ENCODE data around the gene LRRFIP1. TPM values are rescaled to one million over a fixed set of nuclear protein-coding genes. Genes with fewer than 3 reads are reported as not detected.

LRRFIP1 gene
- polyA plus RNA-seq, 2 of the 4 experiments (the other 2 are of a cell fraction): 75.6 to 93.0 TPM

DNA sequence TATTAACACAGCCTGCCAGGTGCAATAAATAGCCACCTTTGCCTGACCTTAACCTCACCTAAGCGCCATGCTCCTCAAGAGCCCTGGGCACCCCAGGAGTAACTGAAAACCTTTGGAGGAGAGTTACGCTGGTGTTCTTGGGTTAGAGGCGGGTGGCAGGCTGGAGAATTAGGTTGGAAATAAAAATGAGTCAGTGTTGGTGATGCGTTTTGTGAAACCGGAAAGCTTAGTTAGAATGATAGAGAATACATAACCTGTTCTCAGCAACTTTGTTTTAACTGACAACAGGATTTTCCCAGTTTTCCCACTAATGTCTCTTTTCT, 17.0 kb downstream of the LRRFIP1 start:
- TF ChIP-seq CEBPB (IDR thresholded peaks at IDR 0.05) (no peak), HDAC2 (IDR thresholded peaks at IDR 0.05) (no peak), NFE2L2 (conservative IDR thresholded peaks at IDR 0.05; ENCODE audit: low read length) (no peak), MYC (IDR thresholded peaks at IDR 0.05; ENCODE audit: borderline replicate concordance, low read length) (no peak), KDM5A (IDR thresholded peaks at IDR 0.05) (no peak), CBX2 (IDR thresholded peaks at IDR 0.05; ENCODE audit: borderline replicate concordance, low read depth) (no peak), PHF8 (IDR thresholded peaks at IDR 0.05; ENCODE audit: borderline replicate concordance, low read depth) (no peak), EHMT2 (IDR thresholded peaks at IDR 0.05; ENCODE audit: low read depth) (no peak), CHD4 (IDR thresholded peaks at IDR 0.05; ENCODE audit: borderline replicate concordance) (no peak), FOXS1 (CRISPR knock-in tag; IDR thresholded peaks at IDR 0.05) (no peak), TFCP2L1 (CRISPR knock-in tag; IDR thresholded peaks at IDR 0.05) (no peak), EHF (CRISPR knock-in tag; IDR thresholded peaks at IDR 0.05) (no peak), BHLHE40 (IDR thresholded peaks at IDR 0.05; ENCODE audit: low read depth, low read length) (no peak), POLR2AphosphoS2 (conservative IDR thresholded peaks at IDR 0.05; ENCODE audit: low read length) (no peak), ZC3H11A (IDR thresholded peaks at IDR 0.05) (no peak), NR3C1 (IDR thresholded peaks at IDR 0.05) (no peak), SREBF2 (IDR thresholded peaks at IDR 0.05) (no peak), MAFK (IDR thresholded peaks at IDR 0.05; ENCODE audit: partially characterized antibody) (no peak)
- TF ChIP-seq, protein P1, sequence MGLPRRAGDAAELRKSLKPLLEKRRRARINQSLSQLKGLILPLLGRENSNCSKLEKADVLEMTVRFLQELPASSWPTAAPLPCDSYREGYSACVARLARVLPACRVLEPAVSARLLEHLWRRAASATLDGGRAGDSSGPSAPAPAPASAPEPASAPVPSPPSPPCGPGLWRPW (IDR thresholded peaks at IDR 0.05): no peak
- TF ChIP-seq, protein P2, sequence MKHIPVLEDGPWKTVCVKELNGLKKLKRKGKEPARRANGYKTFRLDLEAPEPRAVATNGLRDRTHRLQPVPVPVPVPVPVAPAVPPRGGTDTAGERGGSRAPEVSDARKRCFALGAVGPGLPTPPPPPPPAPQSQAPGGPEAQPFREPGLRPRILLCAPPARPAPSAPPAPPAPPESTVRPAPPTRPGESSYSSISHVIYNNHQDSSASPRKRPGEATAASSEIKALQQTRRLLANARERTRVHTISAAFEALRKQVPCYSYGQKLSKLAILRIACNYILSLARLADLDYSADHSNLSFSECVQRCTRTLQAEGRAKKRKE (CRISPR knock-in tag; IDR thresholded peaks at IDR 0.05; ENCODE audit: low read depth): no peak
- DNase-seq (ENCODE audit: low read depth in 1 of 2, low spot score in 1 of 2) (no peak), FAIRE-seq (no peak), ATAC-seq (no peak)
- H3K4me2 ChIP-seq: no peak overlapping the region
- H3K27ac ChIP-seq: no peak overlapping the region
- no peaks in the 10 kb centered on the region for H3K4me1 ChIP-seq
- H3K9me3 ChIP-seq: no peaks in the 10 kb centered on the region
- H3K4me3 ChIP-seq: no peak overlapping the region
- CTCF ChIA-PET: interaction anchor here (0.9 kb wide), 1 partner anchor 73 kb away, joined by 3 read pairs; no protein-coding TSS in a partner anchor
- POLR2A ChIA-PET: no interaction called here
- WGBS (ENCODE audit: missing lambda C conversion rate): 91% methylated on average over 5 of the region's 5 CpGs

DNA sequence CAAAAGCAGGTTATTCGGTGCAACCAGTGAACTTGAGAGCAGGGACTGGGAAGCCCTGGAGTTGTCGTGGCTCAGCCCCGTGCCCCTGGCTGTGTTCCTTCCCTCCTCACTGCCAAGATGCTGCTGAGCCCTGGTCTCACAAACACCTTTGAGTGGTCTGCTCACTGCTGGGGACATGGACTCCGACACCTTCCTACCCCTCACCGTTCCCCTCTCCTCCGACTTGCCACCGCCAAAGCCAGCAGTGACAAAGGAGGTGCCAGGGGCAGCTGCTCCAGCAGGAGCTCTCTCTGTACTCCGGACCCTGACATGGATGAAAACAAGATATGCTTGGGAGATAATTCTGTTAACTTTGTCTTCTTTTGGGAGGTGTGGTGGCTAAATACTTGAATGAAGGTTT, 17.9 kb downstream of the LRRFIP1 start:
- CTCF ChIA-PET: interaction anchor here (0.9 to 1.0 kb wide), 2 partner anchors 28 to 74 kb away, joined by 3 read pairs; no protein-coding TSS in a partner anchor
- 92% methylated on average over 8 of the region's 8 CpGs for WGBS (ENCODE audit: missing lambda C conversion rate)
- Histone ChIP-seq H3K4me3 (no peak overlapping the region), H3K9me3 (no peaks in the 10 kb centered on the region), H3K27ac (no peak overlapping the region), H3K4me2 (no peak overlapping the region), H3K4me1 (no peaks in the 10 kb centered on the region)
- FAIRE-seq (no peak), DNase-seq (ENCODE audit: low read depth in 1 of 2, low spot score in 1 of 2) (no peak), ATAC-seq (no peak)
- POLR2A ChIA-PET: no interaction called here
- TF ChIP-seq RFX5 (IDR thresholded peaks at IDR 0.05) (no peak), ZNF302 (CRISPR knock-in tag; IDR thresholded peaks at IDR 0.05) (no peak), EHMT2 (IDR thresholded peaks at IDR 0.05; ENCODE audit: low read depth) (no peak), PBX3 (IDR thresholded peaks at IDR 0.05) (no peak), HDAC2 (IDR thresholded peaks at IDR 0.05) (no peak)

GRCh38 chr2:237647176-237648015, 20.0 kb downstream of the LRRFIP1 start:
- Histone ChIP-seq H3K4me1 (no peaks in the 10 kb centered on the region), H3K9me3 (0 out of 3 replicates have a peak, but pooled peaks cover 6% of the 10 kb centered on the region), H3K4me3 (no peak overlapping the region), H3K27ac (no peak overlapping the region), H3K4me2 (no peak overlapping the region)
- ATAC-seq (no peak), DNase-seq (ENCODE audit: low read depth in 1 of 2, low spot score in 1 of 2) (no peak), FAIRE-seq (no peak)
- POLR2A ChIA-PET: no interaction called here
- WGBS (ENCODE audit: missing lambda C conversion rate): 84% methylated on average over 12 of the region's 20 CpGs
- CTCF ChIA-PET: no interaction called here
- TF ChIP-seq EP300 (IDR thresholded peaks at IDR 0.05): no peak
- TF ChIP-seq TP53 (CRISPR knock-in tag; IDR thresholded peaks at IDR 0.05): no peak
- no peak for TF ChIP-seq JUN (IDR thresholded peaks at IDR 0.05)
- no peak for TF ChIP-seq HOXB13 (CRISPR knock-in tag; IDR thresholded peaks at IDR 0.05; ENCODE audit: low read depth)
- no peak for TF ChIP-seq EHMT2 (IDR thresholded peaks at IDR 0.05; ENCODE audit: low read depth)
- TF ChIP-seq MAZ (IDR thresholded peaks at IDR 0.05; ENCODE audit: borderline replicate concordance, low read depth, low read length): no peak
- TF ChIP-seq NPAS2 (CRISPR knock-in tag; IDR thresholded peaks at IDR 0.05; ENCODE audit: borderline replicate concordance): no peak
- no peak for TF ChIP-seq CBX8 (IDR thresholded peaks at IDR 0.05)

All from A549 (cell line).